ENCODE data around the gene CDC20. TPM values are rescaled to one million over a fixed set of nuclear protein-coding genes. Genes with fewer than 3 reads are reported as not detected.
"Not testable (repeated sequence)": the region's sequence is repeated elsewhere in the genome, so short reads cannot be mapped to it uniquely, and the experiment has no call there.

CDC20 gene
- total RNA-seq, 1 donor from 2014 or later, result 2.0 TPM

DNA sequence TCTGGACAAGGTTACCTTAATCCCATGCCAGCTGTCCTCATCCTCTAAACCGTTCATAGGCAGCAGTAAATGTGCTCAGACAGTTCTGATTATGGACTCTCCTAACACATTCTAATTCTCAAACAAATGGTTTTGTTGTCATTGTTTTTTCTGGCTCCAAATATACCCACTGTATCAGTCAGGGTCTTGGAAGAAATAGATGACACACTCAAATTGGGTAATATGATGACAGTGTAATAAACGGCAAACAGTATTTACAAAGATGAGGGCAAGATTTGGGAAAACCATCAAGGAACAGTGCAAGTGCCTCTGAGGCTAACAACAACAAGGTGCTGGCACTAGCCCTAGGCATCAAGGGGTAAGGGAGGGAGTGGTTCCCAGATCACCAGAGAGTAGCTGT, 4.3 kb upstream of the CDC20 start:
- no peak for DNase-seq (ENCODE audit: low read depth)

GRCh38 chr1:43354936-43355335, 3.8 kb upstream of the CDC20 start:
- DNase-seq (ENCODE audit: low read depth), result no peak

- DNase-seq (ENCODE audit: low read depth), result no peak
These were observed 1.5 kb upstream of the CDC20 start for GRCh38 chr1:43357251-43357650.

GRCh38 chr1:43358121-43358745, 548 bp upstream of the CDC20 start:
- peak; percentile 61 for DNase-seq (ENCODE audit: low read depth)

GRCh38 chr1:43359696-43360095, 915 bp downstream of the CDC20 start:
- no peak for DNase-seq (ENCODE audit: low read depth)

GRCh38 chr1:43360616-43361015, 1.8 kb downstream of the CDC20 start:
- DNase-seq (ENCODE audit: low read depth), result no peak

- no peak for DNase-seq (ENCODE audit: low read depth)
These were observed 4.6 kb downstream of the CDC20 start for GRCh38 chr1:43363283-43363934.

- no peak for DNase-seq (ENCODE audit: low read depth)
These were observed 5.2 kb downstream of the CDC20 start for GRCh38 chr1:43363935-43364525.

- DNase-seq (ENCODE audit: low read depth), result no peak
These were observed 6.9 kb downstream of the CDC20 start for GRCh38 chr1:43365678-43366077.

DNA sequence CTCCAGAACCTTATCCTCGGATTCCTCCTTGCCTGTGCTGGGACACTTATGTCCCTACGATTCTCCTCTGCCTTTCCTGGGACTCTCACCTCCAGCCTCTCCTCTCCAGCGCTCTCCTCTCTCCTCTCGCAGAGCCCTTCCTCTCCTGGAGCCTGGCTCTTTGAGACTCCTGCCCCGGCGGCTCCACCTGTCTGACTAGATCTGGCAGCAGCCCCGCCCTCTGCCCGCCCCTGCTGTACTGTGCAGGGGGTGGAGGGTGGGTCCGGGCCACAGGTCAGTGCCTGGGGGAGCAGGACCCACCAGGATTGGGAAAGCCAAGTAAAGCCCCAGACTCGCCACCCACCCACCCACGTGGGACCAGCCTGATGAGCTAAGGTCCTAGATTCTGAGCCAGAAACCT, 7.4 kb downstream of the CDC20 start:
- no peak for DNase-seq (ENCODE audit: low read depth)

- no peak for DNase-seq (ENCODE audit: low read depth)
These were observed 7.8 kb downstream of the CDC20 start for GRCh38 chr1:43366601-43367025.

GRCh38 chr1:43367026-43367903, 8.5 kb downstream of the CDC20 start:
- DNase-seq (ENCODE audit: low read depth), result no peak

DNA sequence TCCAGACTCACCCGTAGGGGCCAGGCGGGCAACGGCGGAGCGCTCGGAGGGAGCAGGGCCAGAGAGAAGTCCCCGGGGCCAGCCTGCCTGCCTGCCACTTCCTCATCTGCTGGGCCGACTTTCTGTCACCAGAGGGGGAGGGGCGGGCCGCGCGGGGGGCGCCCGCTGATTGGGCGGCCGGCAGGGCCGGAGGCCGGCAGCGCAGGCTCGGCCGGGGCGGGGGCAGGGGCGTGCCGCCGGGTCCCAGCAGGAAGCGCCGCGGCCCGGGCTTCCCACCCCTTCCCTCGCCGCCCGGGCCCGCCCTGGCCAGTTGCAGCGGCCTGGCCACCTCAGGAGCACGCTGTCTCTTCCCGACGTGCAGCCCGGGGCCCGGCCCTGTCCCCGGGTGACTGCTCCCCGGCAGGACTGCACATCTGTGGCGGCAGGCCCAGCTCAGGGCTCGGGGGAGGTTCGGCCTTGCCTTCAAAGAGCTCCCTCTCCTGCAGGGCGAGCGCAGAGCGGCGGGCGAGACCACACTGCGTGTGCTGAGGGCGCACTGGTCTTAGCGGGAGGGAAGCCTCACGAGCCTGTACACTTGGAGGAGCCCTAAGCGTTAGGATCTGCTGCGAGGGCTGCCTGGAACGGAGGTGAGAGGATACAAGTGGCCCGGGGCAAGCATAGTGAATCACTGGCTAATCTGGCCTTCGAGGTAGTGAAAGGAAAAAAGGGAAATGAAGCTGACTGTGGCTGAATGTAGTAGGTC, 9.3 kb downstream of the CDC20 start, which contains the start of gene ELOVL1:
Gene ELOVL1, minus strand, starts transcription at position 108 of the 742 bp plus-strand sequence. CDS start 2,402 bp downstream, outside the sequence.
- peak; percentile 87 for DNase-seq (ENCODE audit: low read depth)

GRCh38 chr1:43368646-43369020, 9.9 kb downstream of the CDC20 start:
- DNase-seq (ENCODE audit: low read depth), result peak; percentile 27

GRCh38 chr1:43369779-43370178, 11.0 kb downstream of the CDC20 start:
- not testable (repeated sequence) for DNase-seq (ENCODE audit: low read depth)

GRCh38 chr1:43370564-43370963, 11.8 kb downstream of the CDC20 start:
- DNase-seq (ENCODE audit: low read depth), result no peak

GRCh38 chr1:43372172-43372571, 13.4 kb downstream of the CDC20 start:
- no peak for DNase-seq (ENCODE audit: low read depth)

DNA sequence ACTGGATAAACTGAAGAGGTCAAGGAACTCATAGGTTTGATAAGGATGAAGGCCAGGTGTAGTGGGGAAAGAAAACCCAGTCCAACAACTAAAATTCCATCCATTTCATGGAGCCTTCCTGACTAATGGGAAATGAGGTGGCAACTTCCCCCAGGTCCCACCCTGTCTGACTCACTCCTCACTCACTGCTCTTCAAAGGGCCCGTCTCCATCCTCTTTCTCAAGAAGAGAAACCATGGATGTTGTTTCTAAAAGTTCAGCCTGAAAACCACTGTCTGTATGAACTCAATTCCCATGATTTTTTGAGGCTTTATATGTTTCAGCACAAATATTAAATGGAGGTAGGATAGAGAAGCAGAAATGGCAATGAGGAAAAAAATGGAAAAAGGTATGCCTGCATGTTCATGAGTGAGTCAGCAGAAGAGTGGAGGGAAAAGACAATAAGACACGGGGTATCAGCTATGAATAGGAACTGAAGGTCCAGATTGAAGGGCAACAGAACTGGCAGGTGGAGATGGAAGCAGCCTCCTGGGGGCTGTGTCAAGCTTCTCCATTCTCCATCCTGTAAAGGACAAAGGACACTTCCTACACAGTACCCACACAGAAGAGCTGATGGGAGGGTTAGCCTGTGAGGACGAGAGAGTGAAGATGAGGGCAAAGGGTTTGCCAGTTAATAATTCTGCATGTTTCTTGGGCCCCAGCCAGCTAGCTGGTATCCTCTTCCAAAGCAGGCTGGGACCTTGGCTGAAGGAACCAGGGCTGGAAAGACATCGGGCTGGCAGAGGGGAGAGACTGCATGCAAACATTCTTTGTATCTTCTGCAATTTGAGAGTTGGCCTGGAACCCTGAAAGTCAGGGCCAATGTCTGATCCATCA, 14.5 kb downstream of the CDC20 start:
- no peak for DNase-seq (ENCODE audit: low read depth)

- DNase-seq (ENCODE audit: low read depth), result no peak
These were observed 18.0 kb downstream of the CDC20 start for GRCh38 chr1:43376723-43377235.

DNA sequence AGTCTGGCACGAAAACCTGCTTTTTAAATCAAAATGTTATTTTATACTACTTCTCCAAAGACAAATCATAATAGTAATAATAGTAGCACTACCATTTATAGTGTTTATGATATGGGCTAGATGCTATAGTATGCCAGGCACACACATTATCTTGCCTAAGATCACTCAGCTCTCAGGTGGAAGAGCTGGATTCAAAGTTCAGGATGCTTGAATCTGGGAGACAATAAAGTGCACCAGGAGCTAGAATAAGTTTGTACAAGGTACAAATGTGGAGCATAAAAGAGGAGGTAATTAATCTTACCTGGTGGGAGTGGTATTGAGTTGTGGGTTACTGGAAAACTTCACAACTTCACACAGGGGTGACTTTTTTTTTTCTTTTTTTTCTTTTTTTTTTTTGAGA, 19.1 kb downstream of the CDC20 start:
- DNase-seq (ENCODE audit: low read depth), result no peak
